ENCODE results near the gene PARVA.

- TF ChIP-seq POLR2A (IDR thresholded peaks at IDR 0.05) (no peak), CTCF (IDR thresholded peaks at IDR 0.05) (no peak)
These were observed 56.4 kb downstream of the PARVA start for GRCh38 chr11:12433571-12434324.

All from lower leg skin (tissue), 3 donors.